Neural progenitor cell (in vitro differentiated cells): ENCODE results near the gene ZNF202. TPM values are rescaled to one million over a fixed set of nuclear protein-coding genes. Genes with fewer than 3 reads are reported as not detected.

ENCODE experiments used
- DNase-seq: peaks from one replicate; pipeline ENCODE4 v3.0.0-alpha.2; 2016; ENCODE audit warnings: low spot score
- H2AFZ ChIP-seq: fragments of 200-600 bp; sonication (generic); replicated peaks from 2 replicates; pipeline ENCODE4 v1.6.1; 2016; ENCODE audit warnings: antibody characterized with exemption
- H3F3A ChIP-seq: fragments of 200-600 bp; sonication (generic); 2 replicates; pipeline ENCODE4 v1.6.1; 2016; ENCODE audit warnings: antibody characterized with exemption, low read depth
- H3K27ac ChIP-seq: fragments of 200-600 bp; sonication (generic); 2 replicates; pipeline ENCODE4 v1.5.1; 2016; ENCODE audit warnings: mild to moderate bottlenecking
- H3K27me3 ChIP-seq: fragments of 200-600 bp; sonication (generic); 2 replicates; pipeline ENCODE4 v1.6.1; 2016; ENCODE audit warnings: mild to moderate bottlenecking, moderate library complexity
- H3K36me3 ChIP-seq: fragments of 200-600 bp; sonication (generic); 2 replicates; pipeline ENCODE4 v1.5.1; 2016
- H3K4me1 ChIP-seq: fragments of 200-600 bp; sonication (generic); 2 replicates; pipeline ENCODE4 v1.6.1; 2016; ENCODE audit warnings: mixed run types
- H3K4me2 ChIP-seq: fragments of 200-600 bp; sonication (generic); 2 replicates; pipeline ENCODE4 v1.6.1; 2016
- H3K4me3 ChIP-seq: fragments of 200-600 bp; sonication (generic); 2 replicates; pipeline ENCODE4 v1.5.1; 2016
- H3K79me2 ChIP-seq: fragments of 200-600 bp; sonication (generic); 2 replicates; pipeline ENCODE4 v1.6.1; 2016; ENCODE audit warnings: low read depth
- H3K9ac ChIP-seq: fragments of 200-600 bp; sonication (generic); 2 replicates; pipeline ENCODE4 v1.6.1; 2016
- H3K9me3 ChIP-seq: fragments of 200-600 bp; sonication (generic); 2 replicates; pipeline ENCODE4 v1.5.1; 2016; ENCODE audit warnings: low read depth
- H4K20me1 ChIP-seq: fragments of 200-600 bp; sonication (generic); 2 replicates; pipeline ENCODE4 v1.6.1; 2016; ENCODE audit warnings: low read depth
- H3K27ac Mint-ChIP-seq: 3 replicates; pipeline ENCODE4 v1.8.0; 2021; ENCODE audit warnings: mixed read lengths
- H3K27me3 Mint-ChIP-seq: 2 replicates; pipeline ENCODE4 v1.8.0; 2022; ENCODE audit warnings: low read depth, mild to moderate bottlenecking, inconsistent platforms, moderate library complexity, mixed read lengths; ENCODE audit not compliant: insufficient read depth
- H3K36me3 Mint-ChIP-seq: 3 replicates; pipeline ENCODE4 v1.8.0; 2021; ENCODE audit warnings: mixed read lengths
- H3K4me1 Mint-ChIP-seq: 3 replicates; pipeline ENCODE4 v1.8.0; 2021; ENCODE audit warnings: mixed read lengths
- H3K4me3 Mint-ChIP-seq: 3 replicates; pipeline ENCODE4 v1.8.0; 2021; ENCODE audit warnings: mild to moderate bottlenecking, moderate library complexity, mixed read lengths
- H3K9me3 Mint-ChIP-seq: 3 replicates; pipeline ENCODE4 v1.8.0; 2020; ENCODE audit warnings: mixed read lengths
- EZH2 ChIP-seq: fragments of 200-600 bp; sonication (generic); IDR thresholded peaks from 2 replicates; pipeline ENCODE4 v1.6.1; 2017; ENCODE audit warnings: antibody characterized with exemption, mild to moderate bottlenecking, moderate library complexity
- EZH2phosphoT487 ChIP-seq: fragments of 200-600 bp; sonication (generic); IDR thresholded peaks from 2 replicates; pipeline ENCODE4 v1.6.1; 2017; ENCODE audit warnings: antibody characterized with exemption
- total RNA-seq: library from RNA; depleted of rRNA; stranded (reverse); fragments of >200 nt; gene quantifications from 2 replicates; pipeline ENCODE4 v1.2.3, GENCODE V29; 2015; ENCODE audit warnings: low replicate concordance
- TF ChIP-seq, protein P1 (sequence below): fragments of 200-600 bp; sonication (generic); IDR thresholded peaks from 2 replicates; pipeline ENCODE4 v1.5.1; 2017; ENCODE audit warnings: antibody characterized with exemption, mild to moderate bottlenecking

ZNF202 gene
- total RNA-seq, 1 donor from 2014 or later, result 16.4 TPM

DNA sequence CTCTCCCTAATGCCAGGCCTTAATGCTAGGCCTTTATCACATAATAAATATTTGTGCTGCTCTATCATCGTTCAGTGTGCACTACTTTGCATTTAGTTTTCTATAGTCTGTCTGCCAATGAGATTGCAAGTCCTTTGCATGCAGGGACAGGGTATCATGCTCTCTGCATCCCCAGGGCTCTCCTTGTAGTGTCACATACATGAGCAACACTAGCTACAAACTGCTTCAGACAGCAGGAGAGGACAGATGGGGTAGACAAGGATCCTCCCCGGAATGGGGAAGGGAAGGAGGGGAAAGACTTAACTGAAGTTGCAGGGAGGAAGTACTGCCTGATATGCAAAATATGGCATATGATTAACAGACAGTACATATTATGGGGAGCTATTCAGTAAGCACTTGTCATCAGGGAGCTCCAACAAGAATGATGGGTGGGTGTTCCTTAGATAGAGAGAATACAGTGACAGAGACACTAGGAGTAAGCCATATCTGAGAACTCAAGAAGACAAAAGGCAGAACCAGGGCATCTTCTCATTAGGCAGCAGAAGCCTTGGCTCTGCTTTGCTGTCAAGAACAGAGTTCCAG lies 42.8 kb downstream of the ZNF202 start:
- no peak for DNase-seq
- H3K9me3 ChIP-seq, result no peaks in the 10 kb centered on the region
- no peak overlapping the region for H3K4me3 Mint-ChIP-seq

DNA sequence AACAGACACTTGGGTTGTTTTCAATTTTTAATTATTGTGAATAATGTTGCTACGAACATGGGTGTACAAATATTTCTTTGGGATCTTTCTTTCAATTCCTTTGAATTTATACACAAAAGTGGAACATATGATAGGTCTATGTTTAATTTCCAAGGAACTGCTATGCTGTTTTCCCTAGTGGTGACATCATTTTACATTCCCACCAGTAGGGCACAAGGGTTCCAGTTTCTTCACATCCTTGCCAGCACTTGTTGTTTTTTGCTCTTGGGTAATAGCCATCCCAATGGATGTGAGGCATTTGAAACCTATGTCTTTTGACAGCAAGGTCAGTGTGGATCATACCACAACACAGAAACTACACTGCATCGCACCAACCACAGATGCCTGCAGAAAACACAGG lies 45.3 kb downstream of the ZNF202 start:
- no peak overlapping the region for H3K27ac ChIP-seq
- no peak overlapping the region for H3K4me3 Mint-ChIP-seq
- H4K20me1 ChIP-seq, result no peaks in the 10 kb centered on the region
- TF ChIP-seq, protein P1, sequence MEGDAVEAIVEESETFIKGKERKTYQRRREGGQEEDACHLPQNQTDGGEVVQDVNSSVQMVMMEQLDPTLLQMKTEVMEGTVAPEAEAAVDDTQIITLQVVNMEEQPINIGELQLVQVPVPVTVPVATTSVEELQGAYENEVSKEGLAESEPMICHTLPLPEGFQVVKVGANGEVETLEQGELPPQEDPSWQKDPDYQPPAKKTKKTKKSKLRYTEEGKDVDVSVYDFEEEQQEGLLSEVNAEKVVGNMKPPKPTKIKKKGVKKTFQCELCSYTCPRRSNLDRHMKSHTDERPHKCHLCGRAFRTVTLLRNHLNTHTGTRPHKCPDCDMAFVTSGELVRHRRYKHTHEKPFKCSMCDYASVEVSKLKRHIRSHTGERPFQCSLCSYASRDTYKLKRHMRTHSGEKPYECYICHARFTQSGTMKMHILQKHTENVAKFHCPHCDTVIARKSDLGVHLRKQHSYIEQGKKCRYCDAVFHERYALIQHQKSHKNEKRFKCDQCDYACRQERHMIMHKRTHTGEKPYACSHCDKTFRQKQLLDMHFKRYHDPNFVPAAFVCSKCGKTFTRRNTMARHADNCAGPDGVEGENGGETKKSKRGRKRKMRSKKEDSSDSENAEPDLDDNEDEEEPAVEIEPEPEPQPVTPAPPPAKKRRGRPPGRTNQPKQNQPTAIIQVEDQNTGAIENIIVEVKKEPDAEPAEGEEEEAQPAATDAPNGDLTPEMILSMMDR, result peak; percentile 9
- TF ChIP-seq EZH2 (no peak), EZH2phosphoT487 (no peak)
- no peak overlapping the region for H3K4me3 ChIP-seq
- no peaks in the 10 kb centered on the region for H3K27me3 ChIP-seq
- H3K9me3 Mint-ChIP-seq, result peaks cover 2% of the 10 kb centered on the region
- H3K27ac Mint-ChIP-seq, result no peak overlapping the region
- H3F3A ChIP-seq, result no peaks in the 10 kb centered on the region
- no peaks in the 10 kb centered on the region for H3K79me2 ChIP-seq
- no peak overlapping the region for H2AFZ ChIP-seq
- no peak overlapping the region for H3K9ac ChIP-seq
- no peak overlapping the region for H3K4me2 ChIP-seq
- H3K36me3 Mint-ChIP-seq, result no peaks in the 10 kb centered on the region
- no peaks in the 10 kb centered on the region for H3K4me1 Mint-ChIP-seq
- H3K9me3 ChIP-seq, result no peaks in the 10 kb centered on the region
- peaks cover 3% of the 10 kb centered on the region for H3K27me3 Mint-ChIP-seq
- DNase-seq, result no peak
- H3K36me3 ChIP-seq, result no peaks in the 10 kb centered on the region
- no peaks in the 10 kb centered on the region for H3K4me1 ChIP-seq

More for the DNA sequence above, 42.8 kb downstream of the ZNF202 start:
- Histone ChIP-seq H2AFZ (no peak overlapping the region), H3F3A (no peaks in the 10 kb centered on the region), H3K36me3 (no peaks in the 10 kb centered on the region), H4K20me1 (no peaks in the 10 kb centered on the region), H3K4me1 (no peaks in the 10 kb centered on the region), H3K27me3 (no peaks in the 10 kb centered on the region), H3K4me3 (no peak overlapping the region), H3K4me2 (no peak overlapping the region), H3K9ac (no peak overlapping the region), H3K27ac (no peak overlapping the region), H3K79me2 (no peaks in the 10 kb centered on the region)
- H3K27me3 Mint-ChIP-seq, result peaks cover 3% of the 10 kb centered on the region
- no peaks in the 10 kb centered on the region for H3K36me3 Mint-ChIP-seq
- H3K27ac Mint-ChIP-seq, result no peak overlapping the region
- H3K9me3 Mint-ChIP-seq, result peaks cover 2% of the 10 kb centered on the region
- H3K4me1 Mint-ChIP-seq, result no peaks in the 10 kb centered on the region
- TF ChIP-seq EZH2 (no peak), EZH2phosphoT487 (no peak)
- TF ChIP-seq, protein P1, result no peak

DNA sequence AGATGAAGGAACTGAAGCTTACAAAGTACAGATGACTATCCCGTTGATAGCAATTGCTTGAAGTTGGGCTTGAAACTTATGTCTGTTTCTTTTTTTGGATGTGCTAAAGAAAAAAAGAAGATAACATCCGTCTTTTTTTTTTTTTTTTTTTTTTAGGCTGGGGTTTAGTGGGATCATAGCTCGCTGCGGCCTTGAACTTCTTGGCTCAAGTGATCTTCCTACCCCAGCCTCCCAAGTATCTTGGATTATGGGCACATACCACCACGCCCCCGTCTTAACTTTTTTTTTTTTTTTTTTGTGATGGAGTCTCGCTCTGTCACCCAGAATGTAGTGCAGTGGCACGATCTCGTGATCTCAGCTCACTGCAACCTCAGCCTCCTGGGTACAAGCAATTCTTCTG lies 46.2 kb downstream of the ZNF202 start:
- Mint-ChIP-seq H3K36me3 (no peaks in the 10 kb centered on the region), H3K27ac (no peak overlapping the region), H3K4me1 (no peaks in the 10 kb centered on the region), H3K27me3 (peaks cover 3% of the 10 kb centered on the region), H3K4me3 (no peak overlapping the region), H3K9me3 (peaks cover 2% of the 10 kb centered on the region)
- no peak overlapping the region for H3K9ac ChIP-seq
- H3K79me2 ChIP-seq, result no peaks in the 10 kb centered on the region
- TF ChIP-seq, protein P1, result no peak
- no peak for TF ChIP-seq EZH2
- TF ChIP-seq EZH2phosphoT487, result no peak
- H3F3A ChIP-seq, result no peaks in the 10 kb centered on the region
- H3K27me3 ChIP-seq, result no peaks in the 10 kb centered on the region
- H4K20me1 ChIP-seq, result no peaks in the 10 kb centered on the region
- no peak overlapping the region for H3K27ac ChIP-seq
- no peaks in the 10 kb centered on the region for H3K4me1 ChIP-seq
- no peak overlapping the region for H3K4me2 ChIP-seq
- no peak overlapping the region for H3K4me3 ChIP-seq
- H3K9me3 ChIP-seq, result no peaks in the 10 kb centered on the region
- H2AFZ ChIP-seq, result no peak overlapping the region
- no peaks in the 10 kb centered on the region for H3K36me3 ChIP-seq
- DNase-seq, result no peak
